Hematopoietic multipotent progenitor cell treated with erythropoietin and hydrocortisone succinate and interleukin-3 and kit ligand, for 17 days (in vitro differentiated cells): Measurements from ENCODE around the gene ZNF692.

Experiments
- DNase-seq: peaks from one replicate; pipeline ENCODE4 v3.0.0-alpha.2; 2015; ENCODE audit warnings: low spot score

Gene ZNF692

DNA sequence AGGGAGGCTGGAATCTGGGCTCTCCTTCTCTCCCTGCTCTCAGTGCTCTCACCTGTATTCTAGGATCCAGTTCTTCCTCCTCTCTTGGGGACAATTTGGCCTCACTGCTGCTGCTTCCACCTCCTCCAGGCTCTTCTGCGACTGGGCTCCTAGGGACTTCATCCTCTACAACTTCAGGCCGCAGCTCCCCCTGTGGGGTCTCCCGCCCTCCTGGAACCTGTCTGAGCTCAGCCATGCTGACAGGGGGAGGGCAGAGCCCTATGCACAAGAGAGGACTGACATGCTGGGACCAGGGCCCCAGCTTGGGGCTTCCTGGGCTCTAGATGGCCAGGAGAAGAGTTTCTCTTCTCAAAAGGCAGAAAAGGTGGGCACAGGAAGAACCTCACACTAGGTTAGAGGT lies 34.2 kb downstream of the ZNF692 start:
- no peak for DNase-seq

DNA sequence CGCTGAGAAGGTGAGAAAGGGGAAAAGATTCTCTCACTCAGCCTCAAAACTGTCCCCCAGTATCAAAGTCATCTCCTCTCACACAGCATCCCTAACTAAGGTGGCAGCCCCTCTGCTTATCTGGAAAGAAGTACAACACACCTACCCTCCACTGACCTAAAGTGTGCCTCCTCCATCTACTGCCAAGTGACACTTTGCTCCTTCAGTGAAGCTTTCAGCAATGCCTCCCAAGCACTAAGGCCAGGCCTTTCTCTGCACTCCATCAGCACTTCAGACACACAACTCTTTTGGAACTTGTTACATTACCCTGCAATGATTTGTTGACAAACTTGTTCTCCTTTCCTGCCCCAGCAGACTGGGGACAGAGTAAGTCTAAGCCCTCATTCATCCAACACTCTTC lies 34.6 kb downstream of the ZNF692 start:
- DNase-seq, result no peak

DNA sequence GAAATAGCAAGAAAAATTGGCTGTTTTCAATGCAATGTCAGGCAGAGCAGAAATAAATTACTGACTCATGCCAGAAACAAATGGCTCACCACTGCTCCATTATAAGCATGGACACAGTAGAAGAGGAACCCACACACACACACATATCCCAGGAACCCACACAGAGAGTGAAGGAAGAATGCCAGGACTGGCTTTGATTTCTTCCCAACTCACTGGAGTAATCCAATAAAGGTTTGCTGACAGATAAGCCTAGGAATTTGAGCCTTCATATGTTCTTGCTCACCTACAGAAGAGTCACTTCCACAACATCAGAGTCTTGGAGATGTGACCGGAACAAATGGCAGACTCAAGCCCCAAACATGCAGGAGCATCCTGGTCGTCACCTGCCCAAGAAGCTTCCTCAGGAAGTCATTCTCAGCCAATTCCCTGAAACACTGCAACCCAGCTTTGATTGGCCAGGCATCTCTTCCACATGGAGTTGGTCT lies 35.3 kb downstream of the ZNF692 start:
- no peak for DNase-seq

DNA sequence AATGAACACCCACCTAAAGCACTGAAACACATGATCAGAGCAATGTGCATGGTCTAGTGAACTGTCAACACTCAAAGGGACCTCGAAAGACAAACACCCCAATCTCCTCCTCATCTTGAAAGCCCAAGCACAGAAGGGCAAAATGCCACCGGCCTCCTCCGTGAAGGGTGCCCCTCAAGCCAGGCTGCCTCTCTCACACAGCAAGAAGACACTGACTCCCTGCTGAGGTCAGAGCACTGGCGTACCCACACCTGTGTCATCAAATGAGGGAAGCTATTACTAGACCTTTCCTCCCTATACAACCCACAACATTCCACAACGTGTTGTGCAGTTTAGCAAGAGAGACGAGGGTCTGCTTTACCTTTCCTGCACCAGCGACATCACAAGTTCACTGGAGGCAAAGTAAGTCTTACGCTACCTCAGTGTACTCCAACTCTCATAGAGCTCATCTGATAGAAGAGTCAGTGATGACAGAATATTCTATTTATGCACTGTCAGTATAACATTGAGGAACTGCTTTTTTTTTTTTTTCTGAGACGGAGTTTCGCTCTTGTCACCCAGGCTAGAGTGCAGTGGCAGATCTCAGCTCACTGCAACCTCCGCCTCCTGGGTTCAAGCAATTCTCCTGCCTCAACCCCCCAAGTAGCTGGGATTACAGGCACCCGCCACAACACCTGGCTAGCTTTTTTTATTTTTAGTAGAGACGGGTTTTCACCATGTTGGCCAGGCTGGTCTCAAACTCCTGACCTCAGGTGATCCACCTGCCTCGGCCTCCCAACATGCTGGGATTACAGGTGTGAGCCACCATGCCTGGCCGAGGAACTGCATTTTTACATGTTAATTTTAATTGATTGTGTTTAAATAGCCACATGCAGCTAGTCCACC lies 36.5 kb downstream of the ZNF692 start:
- no peak for DNase-seq

DNA sequence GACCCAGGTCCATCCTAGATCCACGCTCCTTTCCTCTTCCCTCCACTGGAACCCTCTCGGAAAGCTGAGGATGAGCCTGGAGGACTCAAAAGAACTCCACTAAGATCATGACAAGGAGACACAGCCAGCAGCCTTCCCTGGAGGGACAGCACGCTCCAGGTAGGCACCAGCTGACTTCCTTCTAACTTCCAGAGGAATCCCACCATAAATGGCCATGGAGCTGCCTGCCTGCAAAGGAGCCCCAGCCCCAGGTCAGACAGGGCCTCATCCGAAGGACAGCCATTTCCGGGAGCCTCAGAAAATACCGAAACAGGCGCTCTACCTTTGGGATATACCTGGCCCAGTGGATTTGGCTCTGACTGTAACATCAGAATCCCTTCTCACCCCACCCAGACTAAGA lies 37.2 kb downstream of the ZNF692 start:
- no peak for DNase-seq

DNA sequence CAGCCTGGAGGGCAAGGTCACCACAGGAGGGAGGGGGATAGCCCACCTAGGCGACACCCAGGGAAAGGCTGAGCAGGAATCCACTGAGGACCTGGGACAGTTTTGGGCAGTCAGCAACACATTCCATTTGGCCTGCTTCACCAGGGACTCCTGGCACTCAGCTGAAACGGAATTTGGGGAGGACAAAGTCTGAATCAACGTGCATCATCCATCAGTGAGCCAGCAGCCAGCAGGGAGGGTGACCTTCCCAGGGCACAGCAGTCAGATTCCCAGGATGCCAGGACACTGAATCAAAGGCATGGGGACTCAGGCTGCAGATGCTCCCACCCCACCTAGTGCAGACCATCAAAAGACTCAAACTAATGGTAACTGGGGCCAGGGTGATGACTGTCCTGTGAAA lies 37.8 kb downstream of the ZNF692 start:
- DNase-seq, result no peak

DNA sequence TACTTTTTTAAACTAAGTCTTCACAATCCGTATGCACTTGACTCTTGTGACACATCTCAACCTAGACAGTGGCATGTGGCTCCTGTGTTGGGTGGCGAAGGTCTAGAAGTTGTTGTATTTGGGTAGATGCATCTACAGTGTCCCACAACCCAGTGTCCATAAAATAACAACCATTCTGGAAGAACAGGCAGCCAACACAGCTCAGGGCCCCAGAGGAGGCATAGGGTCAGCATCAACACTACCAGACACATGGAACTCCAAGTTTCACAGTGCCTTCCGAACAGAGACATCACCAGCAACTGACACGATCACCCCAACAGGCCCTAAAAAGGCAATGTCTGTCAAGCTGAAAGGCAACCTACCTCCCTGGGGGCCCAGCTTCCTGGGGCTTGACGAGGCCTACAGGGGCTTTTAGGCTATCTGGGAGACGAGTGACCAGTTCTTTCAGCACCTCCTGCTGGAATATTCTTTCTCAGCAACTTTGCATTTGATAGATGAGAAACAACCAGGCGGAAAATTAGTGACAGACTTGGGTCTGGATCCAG lies 38.8 kb downstream of the ZNF692 start:
- no peak for DNase-seq

DNA sequence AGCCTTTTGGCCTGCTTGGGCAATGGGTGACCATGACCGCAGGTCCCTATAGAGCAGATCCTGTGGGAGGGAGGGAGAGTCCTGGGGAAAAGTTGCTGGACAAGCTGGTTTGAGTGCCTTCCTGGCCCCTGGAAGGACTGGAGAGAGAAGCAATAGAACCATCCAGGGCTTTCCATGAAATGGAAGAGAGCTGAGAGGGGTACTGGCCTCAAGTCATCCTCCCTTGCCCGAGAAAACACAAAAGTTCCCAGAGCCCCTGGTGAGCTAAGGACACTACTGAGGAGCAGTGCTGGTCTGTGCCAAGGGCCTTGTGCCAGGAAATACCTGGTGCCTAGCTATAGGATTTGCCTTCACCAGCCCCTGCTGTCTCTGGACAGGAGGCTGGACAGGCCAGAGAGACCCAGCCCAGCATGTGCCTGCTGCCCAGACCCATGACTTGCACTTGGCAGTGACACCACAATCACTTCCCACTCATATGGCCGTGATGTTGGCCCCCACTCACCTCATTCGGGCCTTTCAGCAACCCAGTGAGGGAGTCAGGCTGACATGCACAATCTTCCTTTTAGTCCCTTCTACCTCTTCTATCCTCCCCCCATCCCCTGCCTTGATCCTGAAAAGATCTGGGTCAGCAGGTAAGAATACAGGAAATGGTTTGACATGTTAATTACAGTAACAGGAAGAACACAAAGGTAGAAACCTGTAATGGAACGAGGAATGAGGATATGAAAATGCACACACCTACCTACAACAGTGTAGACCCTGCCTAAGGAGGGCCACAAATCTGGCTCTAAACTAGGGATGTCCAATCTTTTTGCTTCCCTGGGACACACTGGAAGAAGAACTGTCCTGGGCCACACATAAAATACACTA lies 40.1 kb downstream of the ZNF692 start:
- DNase-seq, result no peak

DNA sequence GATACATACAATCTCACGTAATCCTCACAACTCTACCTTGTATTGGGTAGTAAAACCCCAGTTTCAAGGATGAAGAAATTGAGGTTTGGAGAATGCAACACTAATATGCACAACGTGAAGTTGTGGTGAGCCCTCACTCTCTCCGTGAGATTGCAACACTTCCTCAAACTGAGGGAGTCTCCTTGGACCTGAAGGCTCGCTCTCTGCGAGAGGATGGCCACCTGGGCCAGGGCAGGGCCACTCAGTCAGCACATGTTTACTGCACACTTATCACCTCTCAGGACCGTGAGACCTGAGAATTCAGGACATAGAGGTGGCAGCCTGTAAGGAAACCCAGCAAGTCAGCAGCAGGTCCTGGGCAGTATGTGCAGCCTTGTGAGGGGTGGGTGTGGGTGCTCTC lies 41.8 kb downstream of the ZNF692 start:
- DNase-seq, result no peak

DNA sequence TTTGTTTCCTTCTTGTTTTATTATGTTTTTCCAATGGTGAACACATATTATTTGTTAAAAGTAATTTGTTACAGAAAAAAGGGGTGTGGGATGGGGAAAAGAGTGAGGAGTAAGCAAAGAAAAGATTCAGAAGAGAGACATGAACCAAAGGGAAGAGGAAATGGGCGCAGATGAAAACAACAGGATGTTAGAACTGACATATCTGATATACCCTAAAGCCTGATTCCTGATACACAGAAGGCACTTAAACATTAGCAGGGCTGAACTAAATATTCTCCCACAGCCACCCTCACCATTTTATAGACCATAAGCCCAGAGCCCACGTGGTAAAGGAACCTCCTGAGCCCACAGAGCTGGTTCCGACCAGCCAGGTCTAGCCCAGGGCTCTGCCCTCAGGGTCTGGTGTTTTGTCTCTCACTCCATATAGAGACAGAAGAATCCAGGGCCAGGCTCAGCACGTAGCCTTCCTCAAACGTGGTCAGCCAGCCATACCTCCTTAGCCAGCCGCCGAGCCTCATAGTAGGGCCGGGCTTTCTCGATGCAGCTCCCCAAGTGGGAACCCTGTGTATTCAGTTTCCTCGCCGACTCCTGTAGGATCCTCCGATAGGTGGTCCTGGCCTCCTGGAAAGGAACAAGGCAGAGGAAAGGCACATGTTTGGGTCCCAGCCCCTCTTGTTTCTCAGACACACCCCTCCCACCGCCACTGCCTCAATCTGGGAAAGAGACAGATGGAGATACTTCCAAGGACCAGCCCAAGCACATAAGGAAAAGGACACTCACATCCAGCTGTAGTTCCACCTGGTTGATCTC lies 42.6 kb downstream of the ZNF692 start:
- no peak for DNase-seq

DNA sequence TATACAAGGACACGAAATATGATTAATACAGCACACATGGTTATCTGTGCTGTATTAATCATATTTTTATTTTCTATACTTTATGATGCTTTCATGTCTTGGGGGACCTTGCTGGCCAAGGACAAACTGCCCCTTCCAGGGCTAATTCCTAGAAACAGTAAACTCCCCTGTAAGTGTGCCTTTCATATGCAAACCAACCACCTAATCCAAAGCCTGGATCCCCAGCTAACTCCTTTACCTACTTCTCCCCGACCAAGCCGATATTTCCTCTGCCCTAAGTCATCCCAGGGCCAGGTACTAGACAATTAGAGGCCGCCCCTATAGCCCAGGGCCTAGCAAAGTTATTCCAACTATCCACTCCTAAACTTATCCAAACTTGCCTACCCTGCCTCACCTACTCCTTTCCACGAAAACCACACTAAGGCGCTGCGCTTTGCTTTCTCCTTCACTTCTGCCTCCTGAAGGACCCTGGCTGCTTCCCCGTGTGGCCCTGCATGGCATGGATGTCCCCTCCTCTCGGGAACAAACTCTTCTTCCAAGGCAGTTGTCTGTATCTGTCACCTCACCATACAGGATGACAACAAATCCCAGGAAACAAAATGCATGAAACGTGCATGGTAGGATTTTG lies 43.4 kb downstream of the ZNF692 start:
- no peak for DNase-seq

DNA sequence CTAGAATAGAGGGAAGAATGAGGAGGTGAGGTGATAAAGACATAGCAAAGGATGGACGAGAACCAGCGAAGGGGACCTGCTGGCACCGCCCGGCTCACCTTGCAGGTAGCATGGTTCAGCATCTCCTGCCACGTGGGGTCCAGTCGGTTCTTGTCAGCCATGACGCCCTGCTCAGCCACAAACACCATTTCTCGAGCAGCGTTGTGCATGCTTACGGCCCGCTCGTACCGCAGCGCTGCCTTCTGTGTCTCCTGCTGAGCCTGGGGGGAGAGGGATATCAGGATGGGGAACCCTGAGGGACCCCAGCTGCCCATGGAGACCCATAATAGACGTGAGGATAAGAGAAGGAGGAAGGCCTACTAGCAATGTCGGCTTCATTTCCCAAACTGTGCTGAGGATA lies 44.5 kb downstream of the ZNF692 start:
- DNase-seq, result no peak

DNA sequence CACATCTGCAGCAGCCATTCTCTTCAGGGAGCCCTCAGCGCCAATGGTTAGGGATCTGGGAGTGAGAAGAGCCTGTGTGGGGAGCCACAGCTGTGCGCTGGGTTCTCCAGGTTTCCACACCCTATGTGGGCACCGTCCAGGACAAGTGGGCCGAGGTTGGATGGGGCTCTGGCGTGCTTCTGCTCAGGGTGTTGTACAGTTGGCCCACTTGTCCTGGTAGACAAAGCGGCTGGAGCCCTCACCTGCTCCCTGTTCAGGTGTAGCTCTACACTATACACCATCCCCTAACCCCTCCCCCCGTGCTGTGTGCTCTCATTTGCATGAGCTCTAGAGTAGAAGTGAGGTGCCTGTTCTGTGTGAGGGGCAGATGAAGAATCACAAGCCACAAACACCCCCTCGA lies 45.3 kb downstream of the ZNF692 start:
- DNase-seq, result no peak

DNA sequence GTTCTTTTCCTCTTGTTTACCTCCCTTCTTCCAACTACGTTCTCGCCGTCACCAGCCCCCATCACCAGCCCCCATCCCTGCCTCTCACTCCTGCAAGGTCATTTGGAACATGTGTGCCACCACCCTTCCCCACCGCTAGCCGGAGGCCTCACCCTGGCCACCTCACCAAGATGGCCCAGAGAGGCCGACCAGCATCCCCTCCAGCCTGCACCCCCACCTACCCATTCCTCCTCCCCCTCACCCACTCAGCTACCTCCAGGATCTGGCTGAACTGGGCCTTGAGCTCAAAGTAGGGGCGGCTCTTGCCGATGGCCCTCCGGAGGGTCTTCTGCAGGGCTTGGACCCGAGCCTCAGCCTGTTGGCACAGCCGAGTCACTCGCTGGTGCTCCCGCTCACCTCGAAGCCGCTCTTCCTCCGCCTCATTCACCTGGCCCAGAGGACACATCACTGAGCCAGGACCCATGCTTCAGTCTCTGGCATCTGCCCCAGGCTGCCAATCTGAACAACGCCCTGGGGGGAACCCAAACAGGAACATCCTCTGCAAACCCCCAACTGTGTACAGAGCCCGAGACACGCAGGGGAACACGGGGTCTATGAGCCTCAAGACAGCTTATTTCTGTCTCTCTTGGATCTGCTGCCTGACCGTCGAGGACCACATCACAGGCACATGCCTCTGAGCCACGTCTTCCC lies 46.0 kb downstream of the ZNF692 start:
- no peak for DNase-seq

DNA sequence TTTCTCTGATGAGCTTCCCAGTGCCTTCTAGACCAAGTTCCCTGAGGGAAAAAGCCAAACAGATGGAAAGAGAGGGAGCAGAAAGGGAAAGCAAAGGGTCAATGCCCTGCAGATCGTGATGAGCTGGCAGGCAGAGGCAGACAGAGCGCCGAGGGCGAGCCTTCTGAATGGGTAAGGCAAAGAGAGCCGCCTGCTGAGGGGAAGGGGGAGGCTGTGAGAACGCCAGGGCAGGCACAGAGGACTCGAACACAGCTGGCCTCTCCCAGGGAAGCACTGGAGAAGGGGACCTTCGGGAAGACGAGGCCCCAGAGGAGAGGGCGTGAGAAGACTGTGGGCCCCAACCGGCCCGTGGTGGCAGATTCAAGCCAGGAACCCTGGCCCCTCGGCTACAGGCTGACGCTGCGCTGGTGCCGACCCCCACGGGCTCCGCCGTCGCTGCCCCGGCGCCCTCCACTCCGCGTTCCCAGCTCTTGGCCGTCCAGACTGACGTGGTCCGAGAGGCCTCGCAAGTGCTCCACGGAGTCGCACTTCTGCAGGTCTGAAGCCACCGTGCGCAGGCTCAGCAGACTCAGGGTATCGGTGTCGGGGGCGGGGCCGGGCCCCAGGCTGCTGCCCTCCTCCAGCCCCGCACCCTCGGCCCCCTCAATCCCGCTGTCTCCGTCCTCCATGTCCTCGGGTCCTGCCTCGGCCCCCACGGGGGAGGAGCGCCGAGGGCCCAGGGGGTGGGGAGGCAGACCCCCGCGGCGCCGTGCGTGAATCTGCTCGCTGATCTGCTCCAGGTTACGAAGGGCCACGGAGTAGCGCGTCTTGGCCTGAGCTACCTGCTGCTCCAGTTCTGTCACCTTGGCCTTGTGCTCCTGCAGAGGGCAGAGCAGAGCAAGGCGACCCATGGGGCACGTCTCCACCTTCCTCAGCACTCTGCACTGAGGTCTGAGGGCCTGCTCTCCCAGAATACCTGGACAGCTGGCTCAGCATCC lies 47.1 kb downstream of the ZNF692 start:
- DNase-seq, result no peak

DNA sequence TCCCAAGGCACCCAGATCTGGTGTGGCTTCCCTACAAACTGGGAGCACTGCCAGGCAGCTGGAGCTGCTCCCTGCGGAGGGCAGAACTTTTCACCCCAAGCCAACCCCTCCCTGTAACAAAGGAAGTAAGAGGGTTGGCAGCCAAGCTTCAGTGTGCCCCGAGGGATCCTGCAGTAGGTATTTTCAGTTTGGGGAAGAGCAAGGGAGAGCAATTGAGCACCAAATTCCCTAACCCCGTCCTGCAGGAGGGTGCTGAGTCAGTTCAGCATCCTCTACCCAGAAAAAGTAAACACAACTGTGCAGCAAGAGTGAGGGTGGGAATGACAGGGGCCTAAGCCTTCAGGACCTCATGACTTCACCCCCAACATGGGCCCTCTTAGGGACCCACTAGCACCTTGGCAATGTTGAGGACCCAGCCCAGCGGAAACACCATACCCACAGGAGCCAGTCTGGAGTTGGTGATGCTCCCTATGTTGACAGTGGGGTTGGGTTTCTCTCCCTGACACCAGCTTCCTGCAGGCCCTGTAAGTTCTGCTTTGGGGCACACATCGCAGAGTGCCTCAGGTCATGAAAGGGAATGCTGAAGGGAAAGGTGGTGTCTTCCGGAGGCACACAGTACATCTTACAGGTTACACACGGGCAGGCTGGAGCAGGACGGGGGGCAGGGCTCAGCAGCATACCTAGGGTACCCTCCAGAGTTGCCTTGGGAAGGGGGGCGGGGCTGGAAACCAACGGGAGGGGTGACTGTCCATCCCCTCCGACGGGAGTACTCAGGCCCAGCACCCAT lies 48.0 kb downstream of the ZNF692 start:
- no peak for DNase-seq

DNA sequence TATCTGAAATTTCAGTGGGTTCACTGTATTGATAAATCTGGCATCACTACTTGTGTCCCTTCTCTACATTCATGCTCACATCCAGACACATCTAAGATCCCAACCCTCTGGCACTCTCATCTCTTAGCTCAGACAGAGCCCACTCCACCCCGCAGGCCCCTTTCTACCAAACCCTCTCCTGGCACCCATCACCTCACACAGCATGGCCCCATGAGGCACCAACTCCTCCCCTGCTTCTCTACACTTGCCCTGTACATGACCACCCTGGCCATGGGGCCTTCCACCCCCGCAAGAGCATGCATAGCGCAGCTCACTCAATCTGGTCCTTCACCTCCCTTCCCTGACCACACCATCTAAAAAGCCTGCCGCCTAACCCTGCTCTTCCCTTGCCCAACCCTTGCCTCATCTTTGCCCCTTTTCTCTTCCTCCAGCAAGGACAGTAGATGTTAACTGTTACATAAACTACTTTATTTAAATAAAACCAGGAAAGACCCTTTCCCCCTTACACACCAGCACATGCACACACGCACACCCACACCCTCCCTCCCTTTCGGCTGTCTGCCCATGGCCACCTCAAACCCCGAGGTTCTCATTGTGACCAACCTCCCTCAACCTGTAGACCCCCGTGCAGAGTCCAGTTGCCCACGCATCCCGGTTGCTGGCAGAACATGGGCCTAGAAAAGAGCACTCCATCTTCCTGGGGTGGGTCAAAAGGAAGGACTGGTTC lies 48.7 kb downstream of the ZNF692 start:
- DNase-seq, result no peak

DNA sequence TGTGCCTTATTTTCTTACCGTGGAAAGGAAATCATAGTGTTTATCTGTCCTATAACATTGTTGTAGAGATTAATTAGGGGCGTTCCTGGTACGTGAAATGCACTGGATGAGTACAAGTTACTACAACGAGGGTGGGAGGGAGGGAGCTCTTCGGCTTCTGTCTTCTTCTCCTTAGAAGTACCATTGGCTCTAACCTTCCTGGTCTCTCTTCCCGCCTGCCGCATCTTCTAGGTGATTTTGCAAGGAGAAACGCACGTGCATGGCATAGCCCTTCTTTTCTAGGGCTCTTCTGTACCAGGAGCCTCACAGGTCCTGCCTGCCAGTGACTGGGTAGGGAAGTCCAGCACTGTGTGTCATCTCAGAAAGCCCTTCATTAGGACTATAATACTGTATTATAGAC lies 50.0 kb downstream of the ZNF692 start:
- no peak for DNase-seq
